ENCODE measurements around the gene LRP6.
A peak's percentile ranks its signal among the peaks of the same experiment; 100 is the strongest.

The LRP6 gene

DNA sequence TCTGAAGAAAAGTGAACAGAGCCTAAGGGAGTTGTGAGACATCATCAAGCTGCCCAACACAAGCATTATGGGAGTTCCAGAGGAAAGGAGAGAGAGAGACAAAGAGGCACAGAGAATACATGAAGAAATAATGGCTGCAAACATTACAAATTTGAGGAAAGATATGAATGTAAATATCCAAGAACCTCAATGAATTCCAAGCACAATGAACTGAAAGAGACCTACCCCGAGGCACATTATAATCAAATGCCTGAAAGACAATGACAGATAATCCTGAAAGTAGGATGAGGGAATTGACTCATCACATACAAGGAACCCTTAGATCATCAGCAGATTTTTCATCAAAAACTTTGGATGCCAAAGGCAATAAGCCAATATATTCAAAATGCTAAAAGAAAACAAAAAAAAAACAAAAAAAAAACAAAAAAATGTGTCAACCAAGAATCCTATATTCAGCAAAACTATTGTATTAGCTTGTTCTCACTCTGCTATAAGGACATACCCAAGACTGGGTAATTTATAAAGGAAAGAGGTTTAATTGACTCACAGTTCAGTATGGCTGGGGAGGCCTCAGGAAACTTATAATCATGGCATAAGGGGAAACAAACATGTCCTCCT, 158.3 kb downstream of the LRP6 start:
- no peak for DNase-seq

DNA sequence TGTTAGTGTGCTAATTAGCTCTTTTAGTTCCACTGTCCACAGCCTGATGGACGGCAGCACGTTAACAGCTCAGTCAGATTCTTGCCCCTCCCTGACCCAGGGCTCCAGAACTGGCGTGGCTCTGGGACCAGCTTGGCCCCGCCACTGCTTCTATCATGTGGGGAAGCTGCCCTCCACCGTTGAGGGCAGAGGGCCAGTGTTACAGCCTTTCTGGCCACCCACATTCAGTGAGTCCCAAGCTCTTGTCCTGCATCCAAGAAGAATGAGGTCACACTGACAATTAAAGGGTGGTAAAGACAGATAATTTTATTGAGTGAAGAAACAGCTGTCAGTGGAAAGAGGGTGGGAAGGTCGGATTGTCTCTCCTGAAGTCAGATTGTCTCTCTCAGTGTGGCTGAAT, 159.2 kb downstream of the LRP6 start:
- no peak for DNase-seq

DNA sequence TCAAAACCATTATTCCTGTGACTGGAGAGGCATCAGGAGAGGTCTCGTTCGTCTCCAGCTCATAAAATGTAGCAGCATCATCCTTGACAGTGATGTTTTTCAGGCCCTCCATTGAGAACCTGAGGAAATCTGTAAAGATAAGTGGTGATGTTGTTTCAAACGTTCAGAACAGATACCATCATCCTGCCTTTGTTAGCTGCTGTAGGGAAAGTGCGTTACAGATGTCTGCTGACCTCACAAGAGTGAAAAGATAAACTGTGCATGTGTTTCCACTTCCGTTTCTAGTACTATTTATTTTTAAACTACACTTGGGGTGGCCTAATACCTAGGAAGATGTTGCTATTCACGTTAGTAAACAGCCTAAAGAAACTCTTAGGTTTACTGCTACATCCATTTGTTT, 167.7 kb downstream of the LRP6 start:
- DNase-seq: no peak

DNA sequence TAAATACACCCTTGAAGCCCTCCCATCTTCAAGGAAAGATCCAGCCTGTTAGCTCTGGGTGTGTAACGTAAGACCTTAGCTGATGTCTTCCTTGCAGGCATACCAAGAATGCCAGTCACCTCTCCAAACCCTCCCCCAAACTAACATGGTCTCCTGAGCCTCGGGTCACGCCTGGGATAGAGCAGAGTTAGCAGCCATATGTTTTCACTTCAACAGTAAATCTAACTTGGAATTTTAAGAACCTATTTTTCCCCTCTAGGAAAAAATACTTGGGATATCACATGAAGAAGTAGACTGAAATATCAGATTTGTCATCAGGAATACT, 168.2 kb downstream of the LRP6 start:
- DNase-seq: no peak

DNA sequence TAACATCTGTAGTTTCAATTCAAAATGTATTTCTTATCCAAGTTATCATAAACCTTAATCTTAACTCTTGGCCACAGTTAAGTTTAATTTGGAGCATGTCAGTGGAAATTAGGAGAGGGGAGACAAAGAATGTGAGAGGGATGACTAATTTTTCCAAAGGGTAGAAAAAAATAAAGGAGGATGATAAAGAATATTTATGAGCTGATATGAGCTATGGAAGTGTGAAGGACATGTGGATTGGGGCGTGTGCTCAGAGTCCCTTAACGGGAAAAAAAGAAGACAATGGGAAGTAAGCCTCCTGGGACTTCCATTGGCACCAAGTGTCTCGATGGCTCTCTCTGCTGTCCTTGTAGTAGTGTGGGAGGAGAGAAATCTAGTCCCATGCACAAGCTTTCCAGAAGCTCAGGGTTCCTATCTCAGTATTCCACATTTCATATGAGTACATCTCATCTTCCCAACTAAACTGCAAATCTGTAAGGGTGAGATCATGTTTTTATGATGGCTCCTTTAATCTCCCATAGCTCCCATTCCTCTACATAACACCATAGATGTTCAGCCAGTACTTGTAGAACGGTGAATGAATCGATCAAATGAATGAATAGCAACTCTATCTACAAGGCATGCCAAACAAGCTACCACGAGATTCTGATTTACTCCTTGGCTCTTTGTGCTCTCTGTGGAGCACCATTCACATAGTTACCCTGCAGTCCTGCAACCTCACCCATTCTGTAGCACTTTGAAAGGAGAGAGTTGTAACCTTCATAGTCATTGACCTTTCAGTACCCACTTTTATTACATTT, 168.8 kb downstream of the LRP6 start:
- no peak for DNase-seq

DNA sequence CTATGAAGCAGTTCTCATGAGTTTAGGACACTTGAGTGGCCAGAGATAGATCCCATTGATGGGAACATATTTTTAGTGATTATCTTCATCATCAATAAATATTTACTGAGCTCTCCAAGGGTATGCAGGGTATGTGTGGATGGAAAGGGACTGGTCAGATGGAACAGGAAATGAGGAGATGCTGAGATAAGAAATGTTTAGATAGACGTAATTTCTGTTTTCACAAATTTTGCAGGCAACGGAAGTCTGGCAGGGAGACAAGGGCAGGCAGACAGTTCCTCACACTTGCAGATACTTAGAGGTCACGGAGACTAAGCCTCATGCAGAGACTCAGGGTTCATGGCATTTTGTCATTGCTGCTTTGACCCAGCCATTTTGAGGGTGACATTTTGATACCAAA, 171.8 kb downstream of the LRP6 start:
- DNase-seq: no peak

DNA sequence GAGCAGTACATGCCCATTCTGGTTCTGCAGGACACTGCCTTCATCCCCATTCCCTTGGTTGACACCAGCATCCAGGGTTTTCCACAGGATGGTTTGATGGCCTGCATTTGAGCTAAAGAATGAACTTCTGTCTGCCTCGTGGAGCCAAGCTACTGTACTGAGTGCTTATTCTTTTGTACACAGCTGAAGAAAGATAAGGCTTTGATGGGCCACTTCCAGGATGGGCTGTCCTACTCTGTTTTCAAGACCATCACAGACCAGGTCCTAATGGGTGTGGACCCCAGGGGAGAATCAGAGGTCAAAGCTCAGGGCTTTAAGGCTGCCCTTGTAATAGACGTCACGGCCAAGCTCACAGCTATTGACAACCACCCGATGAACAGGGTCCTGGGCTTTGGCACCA, 172.4 kb downstream of the LRP6 start:
- DNase-seq: no peak

DNA sequence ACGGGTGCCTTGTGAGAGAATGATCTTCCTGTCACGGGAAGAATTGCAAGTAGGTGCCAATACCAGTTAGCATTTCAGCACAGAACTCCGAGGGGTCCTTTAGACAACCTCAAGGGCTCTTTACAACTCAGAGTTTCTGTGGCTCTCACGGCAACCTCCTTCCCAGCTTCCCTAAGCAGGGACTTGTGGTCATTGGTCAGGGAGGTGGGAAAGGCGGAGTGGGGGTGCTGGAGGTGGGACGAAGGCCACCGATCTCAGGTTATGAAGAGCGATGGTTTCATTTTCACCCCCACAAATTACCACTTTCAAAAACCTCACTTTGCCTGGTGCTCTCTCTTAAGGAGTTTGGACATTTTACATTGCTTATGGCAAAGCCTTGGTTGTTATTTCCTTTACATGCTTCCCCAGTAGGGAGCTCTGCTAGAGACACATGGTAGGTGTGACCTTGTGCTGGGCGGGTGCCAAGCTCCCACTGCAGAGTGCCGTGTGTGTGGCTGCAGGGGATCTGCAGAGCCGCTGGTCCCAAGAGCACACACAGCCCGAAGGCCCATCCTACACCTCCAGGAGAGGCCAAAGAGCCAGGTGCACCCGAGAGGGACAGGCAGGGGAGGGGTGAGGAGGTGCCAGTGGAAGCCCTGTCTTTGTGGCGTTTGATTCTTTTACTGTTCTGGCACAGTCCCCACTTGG, 174.7 kb downstream of the LRP6 start:
- DNase-seq: peak; percentile 71

DNA sequence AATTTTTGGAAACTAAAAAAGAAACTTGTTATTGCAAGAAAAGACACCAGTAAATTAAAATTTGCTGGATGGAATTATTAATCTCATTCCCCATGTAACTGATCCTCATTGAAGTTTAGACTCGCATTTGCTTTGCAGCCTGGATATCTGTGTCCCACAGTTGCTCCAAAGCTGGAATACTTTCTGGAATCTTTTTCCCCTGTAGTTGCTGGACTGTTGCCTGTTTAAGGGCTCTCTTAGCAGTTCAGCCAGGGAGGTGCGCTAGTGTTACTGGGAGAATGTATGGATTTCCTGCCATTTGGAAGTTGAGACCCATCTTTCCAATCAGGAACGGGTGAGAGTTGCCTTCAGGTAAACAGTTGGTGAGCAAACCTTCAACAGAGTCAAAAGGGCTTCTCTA, 175.8 kb downstream of the LRP6 start:
- no peak for DNase-seq

DNA sequence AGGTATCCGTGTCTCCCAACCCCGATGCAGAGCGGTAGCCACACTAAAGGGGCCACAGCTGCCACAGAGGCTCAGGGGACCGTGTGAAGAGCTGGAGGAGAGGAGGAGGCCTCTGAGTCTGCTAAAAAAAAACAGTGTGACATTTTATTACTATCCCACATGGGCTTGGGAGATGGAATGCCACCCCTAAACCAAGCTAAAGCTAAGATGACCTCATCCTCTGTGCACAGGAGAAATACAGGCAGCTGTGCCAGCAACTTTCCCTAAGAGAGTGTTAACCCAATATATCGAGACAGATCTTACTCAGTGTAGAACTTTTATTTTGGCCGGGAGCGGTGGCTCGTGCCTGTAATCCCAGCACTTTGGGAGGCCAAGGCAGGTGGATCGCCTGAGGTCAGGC, 178.1 kb downstream of the LRP6 start:
- DNase-seq: no peak

DNA sequence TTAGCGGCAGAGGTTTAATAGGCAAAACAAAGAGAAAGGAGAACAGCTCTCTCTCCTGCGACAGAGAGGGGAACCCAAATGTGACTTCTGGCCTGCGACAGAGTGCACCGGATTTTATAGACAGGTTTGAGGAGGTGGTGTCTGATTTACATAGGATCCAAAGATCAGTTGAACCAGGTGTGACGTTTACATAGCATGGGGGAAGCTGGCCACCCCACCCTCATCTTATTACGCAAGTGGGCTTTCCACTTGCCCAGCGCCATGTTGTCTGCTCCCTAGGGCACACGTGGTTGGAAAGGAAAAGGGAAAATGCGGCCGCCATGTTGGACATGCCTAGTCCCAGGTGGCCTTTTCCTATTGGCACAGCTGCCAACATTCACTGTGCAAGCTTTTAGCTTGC, 178.7 kb downstream of the LRP6 start:
- no peak for DNase-seq

DNA sequence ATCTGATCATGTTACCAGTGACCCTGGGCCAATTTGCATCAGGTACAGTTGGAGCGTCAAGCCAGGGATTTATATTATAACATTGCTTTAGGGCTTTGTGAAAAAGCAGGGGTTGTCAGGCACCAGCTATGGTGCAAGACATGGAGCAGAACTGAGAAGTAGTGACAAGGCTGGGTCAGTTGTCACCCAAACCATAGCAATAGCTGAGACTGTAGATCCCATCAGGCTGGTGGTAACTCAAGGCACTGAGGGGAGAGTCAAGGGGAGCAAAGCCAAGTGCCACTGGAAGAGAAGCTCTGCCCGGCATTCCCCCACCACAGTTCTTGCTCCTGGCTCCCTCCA, 179.2 kb downstream of the LRP6 start:
- no peak for DNase-seq

DNA sequence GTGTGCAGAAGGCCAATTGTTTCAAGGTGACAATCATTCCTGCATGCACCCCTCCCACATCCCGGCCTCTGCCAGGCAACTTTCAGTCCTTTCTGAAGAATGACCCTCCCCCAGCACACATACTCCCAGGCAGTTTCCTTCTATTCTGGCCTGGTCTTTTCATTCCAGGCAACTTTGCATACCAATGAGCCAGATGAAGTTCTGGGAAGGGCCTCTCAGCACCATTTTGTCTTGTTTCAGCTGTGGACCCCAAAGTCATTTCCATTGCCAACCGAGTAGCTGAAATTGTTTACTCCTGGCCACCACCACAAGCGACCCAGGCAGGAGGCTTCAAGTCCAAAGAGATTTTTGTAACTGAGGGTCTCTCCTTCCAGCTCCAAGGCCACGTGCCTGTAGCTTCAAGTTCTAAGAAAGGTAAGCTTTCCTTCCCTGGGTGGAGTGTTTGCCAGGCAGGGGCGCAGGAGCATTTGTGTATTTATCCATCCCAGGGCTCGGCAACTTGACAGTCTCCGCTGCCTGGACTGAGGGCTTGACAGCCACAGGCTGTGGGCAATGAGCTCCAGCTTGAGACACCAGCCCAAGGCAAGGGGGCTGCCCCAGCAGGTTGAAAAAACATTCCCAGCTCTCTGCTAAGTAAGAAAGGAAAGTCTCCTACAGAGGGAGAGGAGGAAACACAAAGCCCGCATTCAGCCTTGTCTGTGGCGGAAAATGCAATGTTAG, 179.7 kb downstream of the LRP6 start:
- DNase-seq: no peak

DNA sequence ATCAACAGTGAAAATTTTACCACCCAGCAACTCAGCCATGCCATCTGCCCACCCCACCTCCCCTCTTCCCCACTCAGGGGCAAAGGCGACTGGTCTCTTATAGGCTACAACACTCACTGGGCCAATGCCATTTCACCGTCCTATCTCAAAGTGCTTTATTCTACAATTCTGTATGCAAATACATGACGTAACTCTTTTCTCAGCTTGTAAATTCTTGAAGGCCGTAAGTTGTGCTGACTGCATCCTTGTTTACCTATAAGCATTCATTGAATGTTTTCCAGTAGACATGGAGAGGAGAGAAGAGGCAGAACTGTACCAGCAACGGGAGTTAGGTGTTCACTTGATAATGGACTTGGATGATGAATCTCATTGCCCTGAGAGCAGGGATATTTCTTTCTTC, 180.5 kb downstream of the LRP6 start:
- DNase-seq: no peak

DNA sequence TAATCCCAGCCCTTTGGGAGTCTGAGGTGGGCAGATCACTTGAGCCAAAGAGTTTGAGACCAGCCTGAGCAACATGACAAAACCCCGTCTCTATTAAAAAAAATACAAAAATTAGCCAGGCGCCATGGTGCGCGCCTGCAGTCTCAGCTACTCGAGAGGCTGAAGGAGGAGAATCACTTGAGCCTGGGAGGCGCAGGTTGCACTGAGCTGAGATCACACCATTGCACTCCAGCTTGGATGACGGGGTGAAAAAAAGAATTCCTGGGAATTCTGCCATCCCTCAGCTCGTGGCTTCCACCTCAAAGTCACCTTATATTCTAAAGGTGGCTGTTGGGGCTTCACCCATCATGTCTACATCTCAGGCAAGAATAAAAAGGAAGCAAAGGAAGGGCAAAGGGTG, 183.2 kb downstream of the LRP6 start:
- DNase-seq: no peak

DNA sequence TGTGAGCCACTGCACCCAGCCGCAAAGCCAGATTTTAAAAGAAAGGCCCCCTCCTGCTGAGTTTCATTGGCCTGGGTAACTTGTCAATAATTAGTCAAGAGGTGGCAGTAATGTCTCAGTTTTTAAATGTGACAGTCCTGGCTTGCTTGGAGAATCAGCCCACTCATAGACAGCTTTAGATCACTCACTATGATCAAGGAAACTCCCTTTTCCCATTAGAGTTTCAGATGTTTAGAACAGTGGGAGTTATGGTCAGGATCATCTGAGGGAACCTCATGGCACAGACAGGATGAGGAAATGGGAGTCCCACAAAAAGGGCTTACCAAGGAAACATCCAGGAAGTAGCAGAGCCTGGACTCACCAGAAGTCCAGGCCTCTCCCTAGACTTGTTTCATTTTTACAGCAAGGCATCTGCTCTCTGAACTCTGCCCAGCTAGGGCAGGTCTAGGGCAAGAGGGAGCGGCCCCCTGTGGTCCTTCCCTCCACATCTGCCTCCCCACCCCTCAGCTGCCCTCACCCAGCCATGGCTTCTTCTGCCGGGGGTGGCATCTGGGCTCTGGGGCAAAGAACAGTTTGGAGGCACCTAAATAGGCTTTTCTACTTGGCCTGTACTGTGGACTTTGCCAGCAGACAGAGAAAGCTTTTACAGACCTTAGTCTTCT, 184.9 kb downstream of the LRP6 start:
- DNase-seq: peak; percentile 33

DNA sequence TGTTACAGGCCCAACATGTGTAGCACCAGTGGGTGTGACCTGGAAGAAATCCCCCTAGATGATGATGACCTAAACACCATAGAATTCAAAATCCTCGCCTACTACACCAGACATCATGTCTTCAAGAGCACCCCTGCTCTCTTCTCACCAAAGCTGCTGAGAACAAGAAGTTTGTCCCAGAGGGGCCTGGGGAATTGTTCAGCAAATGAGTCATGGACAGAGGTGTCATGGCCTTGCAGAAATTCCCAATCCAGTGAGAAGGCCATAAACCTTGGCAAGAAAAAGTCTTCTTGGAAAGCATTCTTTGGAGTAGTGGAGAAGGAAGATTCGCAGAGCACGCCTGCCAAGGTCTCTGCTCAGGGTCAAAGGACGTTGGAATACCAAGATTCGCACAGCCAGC, 187.6 kb downstream of the LRP6 start:
- DNase-seq: no peak

DNA sequence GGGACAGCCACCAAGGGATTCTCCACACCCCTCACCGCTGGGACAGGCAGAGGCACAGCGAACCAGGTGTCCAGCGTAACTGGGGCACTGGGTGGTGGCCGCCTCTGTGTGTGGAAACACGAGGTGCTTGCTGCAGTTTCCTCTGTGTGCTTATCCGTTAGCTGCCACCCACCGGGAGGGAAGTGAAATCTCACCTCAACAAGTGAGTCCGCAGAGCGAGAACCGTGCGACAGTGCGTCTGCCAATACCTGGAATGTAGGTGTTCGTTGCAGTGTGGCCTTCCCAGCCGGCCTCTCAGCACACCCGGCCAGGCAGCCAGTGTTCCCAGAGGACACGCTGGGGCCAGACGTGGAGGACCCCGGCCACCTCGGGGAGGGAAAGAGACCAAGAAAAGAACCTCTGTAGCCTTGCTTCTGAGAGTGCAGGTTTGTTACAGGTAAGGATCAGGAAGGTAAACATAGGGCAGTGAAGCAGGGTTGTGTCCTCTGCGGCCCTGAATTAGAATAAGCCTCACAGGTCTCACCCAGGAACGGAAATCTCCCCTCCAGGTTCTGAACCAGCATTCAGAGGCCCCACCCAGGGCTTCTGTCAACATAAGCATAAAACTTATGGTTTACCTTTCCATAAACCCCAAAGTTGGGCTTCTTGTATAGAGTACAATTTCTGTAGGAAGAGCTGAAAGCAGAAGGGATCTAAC, 194.6 kb downstream of the LRP6 start:
- no peak for DNase-seq

DNA sequence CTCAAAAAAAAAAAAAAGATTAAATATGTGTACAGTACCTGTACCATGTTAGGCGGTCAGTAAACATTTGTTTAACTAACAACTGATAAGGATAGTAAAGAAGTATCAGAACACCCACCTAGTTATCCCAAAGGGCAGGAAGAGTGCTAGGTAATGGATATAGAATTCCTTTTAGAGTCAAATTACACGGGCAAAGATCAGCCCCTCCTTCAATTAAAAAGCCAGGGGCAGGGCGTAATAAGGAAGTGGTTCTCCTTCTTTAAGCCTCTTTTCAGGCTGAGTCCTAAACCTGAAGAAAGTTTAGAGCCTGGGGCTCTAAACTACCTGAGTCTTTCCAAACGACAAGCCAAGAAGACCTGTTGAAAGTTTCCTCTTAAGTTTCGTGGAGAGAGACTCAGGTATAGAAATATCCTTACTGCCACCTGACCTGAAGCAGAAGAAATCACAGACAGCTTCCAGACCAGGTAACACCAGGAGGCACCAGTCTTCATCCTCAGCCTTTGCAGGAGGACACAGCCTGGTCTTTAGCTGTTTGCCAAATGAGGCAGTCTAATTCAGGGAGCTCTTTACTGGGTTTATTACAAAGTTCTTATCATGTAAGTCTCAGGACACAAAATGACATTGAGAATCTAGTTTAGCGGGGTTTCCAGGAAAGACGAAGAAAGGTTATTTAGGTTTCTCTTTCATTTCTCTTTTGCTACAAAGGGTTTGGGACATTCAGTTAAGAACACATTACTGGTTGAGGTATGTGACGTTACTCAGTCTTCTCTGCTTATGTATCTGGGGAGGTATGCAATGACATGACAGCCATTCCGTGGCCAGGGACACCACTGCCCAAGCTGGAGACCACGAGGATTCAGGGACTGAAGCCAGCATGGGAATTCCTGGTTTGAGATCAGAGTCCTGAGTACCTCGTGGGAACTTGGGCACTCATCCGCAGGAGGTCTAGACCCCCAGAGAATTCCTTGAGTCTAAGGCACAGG, 195.9 kb downstream of the LRP6 start, which contains the start of gene BCL2L14:
TSS of gene BCL2L14 (plus strand) at position 266 of the 983 bp plus-strand sequence. CDS start 8,367 bp downstream, outside the sequence.
- DNase-seq: no peak

DNA sequence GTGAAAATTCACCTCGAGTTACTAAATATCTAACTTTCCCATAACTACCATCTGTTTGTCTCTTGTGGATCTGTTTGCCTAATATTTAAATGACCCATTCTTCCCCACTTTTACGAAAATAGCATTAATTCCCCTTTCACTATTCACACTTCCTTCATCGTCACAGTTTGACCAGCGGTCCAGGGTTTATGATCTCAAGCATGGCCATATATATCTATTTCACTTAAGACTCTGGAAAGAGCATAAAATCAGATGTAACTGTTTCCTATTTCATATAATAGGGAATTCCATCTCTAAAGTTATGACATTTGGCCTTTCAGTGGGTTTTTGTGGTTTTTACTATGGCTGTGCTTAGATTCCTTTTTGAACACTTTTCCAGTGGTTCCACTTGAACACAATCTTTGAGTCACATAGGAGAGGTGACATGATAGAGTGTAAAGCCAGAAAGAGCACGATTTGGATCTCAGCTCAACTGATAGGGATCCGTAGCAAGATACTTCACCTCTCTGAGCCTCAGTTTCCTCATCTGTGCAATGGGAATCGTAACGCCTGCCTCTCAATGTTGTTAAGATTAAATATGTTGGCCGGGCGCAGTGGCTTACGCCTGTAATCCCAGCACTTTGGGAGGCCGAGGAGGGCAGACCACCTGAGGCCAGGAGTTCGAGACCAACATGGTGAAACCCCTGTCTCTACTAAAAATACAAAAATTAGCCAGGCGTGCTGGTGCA, 196.9 kb downstream of the LRP6 start:
- no peak for DNase-seq

DNA sequence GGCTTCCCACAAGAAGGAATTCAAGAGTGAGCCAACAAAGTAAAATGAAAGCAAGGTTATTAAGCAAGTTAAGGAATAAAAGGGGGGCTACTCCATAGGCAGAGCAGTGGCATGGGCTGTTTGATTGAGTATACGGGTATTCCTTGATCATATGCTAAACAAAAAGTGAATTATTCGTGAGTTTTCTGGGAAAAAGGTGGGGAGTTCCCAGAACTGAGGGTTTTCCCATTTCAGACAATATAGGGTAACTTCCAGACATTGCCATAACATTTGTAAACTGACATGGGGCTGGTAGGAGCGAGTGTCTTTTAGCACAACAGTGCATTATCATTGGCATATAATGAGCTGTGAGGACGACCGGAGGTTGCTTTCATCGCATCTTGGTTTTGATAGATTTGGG, 198.1 kb downstream of the LRP6 start:
- no peak for DNase-seq
